HG03354 (cell line): Measurements from ENCODE around the gene STX10.
"Not testable (repeated sequence)": the region's sequence is repeated elsewhere in the genome, so short reads cannot be mapped to it uniquely, and the experiment has no call there.

Experiments used
- ATAC-seq: cut with Tn5 transposase; IDR thresholded peaks from one replicate; pipeline ENCODE4 v1.9.1; 2021; ENCODE audit warnings: mild to moderate bottlenecking; ENCODE audit not compliant: unreplicated experiment, poor library complexity, severe bottlenecking

STX10 gene, protein sequence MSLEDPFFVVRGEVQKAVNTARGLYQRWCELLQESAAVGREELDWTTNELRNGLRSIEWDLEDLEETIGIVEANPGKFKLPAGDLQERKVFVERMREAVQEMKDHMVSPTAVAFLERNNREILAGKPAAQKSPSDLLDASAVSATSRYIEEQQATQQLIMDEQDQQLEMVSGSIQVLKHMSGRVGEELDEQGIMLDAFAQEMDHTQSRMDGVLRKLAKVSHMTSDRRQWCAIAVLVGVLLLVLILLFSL

DNA sequence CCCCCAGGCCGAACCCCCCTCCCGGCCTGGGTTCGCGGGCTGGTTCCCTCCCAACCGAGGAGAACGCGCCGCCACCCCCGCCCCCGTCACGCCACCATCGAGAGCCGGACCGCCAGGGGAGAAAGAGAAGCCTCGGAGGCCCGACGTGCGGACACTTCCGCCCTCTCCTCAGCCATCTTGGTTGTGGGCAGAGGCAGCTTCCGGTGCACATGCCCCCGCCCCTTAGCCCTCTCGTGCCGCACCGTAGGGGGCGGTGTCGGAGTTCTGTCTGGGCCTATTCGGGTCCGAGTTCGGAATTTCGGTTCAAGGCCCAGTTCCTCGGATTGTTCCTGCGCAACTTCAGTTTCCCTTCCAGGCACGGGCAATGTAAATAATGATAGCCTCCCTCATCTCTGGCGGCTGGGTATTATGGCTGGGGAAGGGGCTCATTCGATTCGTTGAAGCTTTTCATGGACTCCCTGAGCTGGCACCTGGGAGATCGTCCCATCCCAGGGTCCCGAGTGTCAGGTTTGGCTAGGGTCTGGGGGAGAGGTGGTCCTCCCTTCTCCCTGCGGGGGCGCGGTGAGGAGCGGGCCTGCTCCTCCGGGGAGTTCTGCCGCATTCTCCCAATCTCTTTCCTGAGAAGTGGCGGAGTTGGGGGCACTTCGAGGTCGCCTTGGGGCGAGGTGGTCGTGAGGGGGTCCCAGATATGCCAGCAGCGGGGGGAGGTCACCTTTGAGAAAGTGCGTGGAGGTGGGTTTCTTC is at the start of gene STX10, which contains the start of gene IER2:
Gene STX10, minus strand, starts transcription at position 189 of the 744 bp plus-strand sequence. CDS start 202 bp downstream, outside the sequence.
Gene IER2, plus strand, starts transcription at position 225 of the 744 bp plus-strand sequence. CDS start 2,776 bp downstream, outside the sequence.
- peak; percentile 38 for ATAC-seq

DNA sequence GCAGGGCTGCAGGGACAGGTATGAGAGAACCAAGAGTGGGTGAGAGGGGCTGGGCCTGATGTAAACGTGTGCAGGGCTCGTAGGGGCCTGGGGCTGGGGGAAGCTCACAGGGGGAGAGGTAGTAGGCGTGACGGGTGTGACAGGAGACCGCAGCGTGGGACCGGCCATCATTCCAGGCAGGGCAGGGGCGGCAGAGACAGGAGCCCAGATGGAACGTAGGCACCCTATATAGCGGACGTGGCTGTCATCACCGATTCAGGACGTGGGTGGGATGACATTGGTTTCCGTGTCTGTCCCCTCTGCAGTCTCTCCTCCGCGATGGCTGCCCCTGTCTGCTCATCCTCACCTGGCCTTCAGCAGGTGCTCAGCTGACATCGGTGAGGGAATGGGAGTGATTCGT is 48.5 kb upstream of the STX10 start:
- ATAC-seq, result no peak

DNA sequence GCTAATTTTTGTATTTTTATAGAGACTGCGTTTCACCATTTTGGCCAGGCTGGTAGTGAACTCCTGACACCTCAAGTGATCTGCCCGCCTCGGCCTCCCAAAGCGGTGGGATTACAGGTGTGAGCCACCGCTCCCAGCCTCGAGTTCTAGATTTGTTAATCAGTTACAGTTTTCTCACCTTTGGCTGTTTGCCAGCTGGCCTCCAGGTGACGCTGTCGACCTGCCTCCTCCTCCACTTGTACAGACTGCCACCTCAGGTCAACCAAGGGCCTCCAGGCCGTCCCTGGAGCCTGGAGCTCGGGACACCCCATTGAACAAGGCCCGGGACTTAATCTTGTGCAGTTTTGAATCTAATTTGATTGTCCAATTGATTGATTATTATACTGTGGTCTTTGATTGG is 45.5 kb upstream of the STX10 start:
- no peak for ATAC-seq

DNA sequence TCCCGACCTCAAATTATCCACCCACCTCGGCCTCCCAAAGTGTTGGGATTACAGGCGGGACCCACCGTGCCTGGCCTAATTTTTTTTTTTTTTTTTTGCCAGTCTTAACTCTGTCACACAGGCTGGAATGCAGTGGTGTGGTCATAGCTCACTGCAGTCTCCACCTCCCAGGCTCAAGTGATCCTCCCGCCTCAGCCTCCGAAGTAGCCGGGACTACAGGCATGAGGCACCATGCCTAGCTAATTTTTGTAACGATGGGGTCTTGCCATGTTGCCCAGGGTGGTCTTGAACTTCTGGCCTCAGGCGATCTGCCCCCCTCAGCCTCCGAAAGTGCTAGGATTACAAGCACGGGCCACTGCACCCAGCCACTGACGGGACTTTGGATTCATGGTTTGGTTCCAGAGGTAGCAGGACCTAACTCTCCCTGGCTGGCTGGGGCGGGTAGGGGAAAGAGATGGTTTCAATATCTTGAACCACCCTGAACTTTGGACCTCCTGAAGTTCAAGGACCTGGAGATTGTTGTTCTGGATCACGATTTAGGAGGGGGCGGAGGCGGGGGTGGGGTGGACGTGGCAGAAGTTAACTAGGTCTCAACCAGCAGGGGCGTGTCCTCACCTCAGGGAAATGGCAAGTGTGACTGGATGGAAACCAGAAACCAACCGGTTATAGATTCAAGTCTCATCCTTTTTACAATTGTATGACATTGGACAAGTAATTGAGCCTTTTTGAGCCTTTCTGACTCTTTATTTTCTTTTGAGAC is 40.8 kb upstream of the STX10 start:
- ATAC-seq, result no peak

DNA sequence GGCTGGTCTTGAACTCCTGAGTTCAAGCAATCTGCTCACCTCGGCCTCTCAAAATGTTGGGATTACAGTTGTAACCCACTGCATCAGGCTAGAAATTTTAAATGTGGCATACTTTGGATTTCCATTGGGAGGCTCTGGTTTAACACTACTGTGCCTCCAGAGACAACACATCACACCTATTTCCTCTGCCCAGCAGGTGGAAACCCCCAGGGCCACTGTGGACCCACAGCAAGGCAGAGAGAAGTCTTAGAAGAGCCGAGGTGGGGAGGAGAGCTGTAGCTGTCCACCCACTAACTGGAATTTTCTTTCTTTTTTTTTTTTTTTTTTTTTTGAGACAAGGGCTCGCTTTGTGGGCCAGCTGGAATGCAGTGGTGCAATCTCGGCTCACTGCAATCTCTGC is 39.4 kb upstream of the STX10 start:
- ATAC-seq, result no peak

DNA sequence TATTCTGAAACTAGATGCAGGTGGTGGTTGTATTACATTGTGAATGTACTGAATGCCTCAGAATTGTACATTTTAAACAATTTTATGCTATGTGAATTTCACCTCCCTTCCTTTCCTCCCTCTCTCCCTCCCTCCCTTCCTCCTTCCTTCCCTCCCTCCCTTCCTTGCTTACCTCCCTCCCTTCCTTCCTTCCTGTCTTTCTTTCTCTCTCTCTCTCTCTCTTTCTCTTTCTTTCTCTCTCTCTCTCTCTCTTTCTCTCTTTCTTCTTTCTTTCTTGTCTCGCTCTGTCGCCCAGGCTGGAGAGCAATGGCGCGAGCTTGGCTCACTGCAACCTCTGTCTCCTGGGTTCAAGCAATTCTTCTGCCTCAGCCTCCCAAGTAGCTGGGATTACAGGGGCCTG is 37.2 kb upstream of the STX10 start:
- no peak for ATAC-seq

DNA sequence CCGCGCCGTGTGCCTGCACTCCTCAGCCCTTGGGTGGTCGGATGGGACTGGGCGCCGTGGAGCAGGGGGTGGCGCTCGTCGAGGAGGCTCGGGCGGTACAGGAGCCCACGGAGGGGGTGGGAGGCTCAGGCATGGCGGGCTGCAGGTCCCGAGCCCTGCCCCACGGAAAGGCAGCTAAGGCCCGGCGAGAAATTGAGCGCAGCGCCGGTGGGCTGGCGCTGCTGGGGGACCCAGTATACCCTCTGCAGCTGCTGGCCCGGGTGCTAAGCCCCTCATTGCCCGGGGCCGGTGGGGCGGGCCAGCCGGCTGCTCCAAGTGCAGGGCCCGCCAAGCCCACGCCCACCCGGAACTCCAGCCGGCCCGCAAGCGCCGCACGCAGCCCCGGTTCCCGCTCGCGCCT is 36.5 kb upstream of the STX10 start:
- ATAC-seq, result not testable (repeated sequence)

DNA sequence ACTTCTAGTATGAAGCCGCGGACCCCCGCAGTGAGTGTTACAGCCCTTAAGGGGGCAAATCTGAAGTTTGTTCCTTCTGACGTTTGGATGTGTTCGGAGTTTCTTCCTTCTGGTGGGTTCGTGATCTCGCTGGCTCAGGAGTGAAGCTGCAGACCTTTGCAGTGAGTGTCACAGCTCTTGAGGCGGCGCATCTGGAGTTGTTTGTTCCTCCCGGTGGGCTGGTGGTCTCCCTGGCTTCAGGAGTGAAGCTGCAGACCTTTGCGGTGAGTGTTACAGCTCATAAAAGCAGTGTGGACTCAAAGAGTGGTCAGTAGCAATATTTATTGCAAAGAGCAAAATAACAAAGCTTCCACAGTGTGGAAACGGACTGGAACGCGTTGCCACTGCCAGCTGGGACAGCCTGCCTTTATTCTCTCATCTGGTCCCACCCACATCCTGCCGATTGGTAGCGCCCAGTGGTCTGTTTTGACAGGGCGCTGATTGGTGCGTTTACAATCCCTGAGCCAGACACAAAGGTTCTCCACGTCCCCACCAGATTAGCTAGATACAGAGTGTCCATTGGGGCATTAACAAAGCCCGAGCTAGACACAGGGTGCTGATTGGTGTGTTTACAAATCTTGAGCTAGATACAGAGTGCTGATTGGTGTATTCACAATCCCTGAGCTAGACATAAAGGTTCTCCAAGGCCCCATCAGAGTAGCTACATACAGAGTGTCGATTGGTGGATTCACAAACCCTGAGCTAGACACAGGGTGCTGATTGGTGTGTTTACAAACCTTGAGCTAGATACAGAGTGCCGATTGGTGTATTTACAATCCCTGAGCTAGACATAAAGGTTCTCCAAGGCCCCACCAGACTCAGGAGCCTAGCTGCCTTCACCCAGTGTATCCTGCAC is 35.8 kb upstream of the STX10 start:
- ATAC-seq, result not testable (repeated sequence)

DNA sequence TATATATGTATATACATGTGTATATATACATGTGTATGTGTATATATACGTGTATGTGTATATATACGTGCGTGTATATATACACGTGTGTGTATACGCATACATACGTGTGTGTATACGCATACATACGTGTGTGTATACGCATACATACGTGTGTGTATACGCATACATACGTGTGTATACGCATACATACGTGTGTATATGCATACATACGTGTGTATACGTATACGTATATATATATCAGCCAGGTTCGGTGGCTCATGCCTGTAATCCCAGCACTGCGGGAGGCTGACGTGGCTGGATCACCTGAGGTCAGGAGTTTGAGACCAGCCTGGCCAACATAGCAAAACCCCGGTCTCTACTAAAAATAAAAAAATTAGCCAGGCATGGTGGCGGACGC is 34.8 kb upstream of the STX10 start:
- ATAC-seq, result not testable (repeated sequence)

DNA sequence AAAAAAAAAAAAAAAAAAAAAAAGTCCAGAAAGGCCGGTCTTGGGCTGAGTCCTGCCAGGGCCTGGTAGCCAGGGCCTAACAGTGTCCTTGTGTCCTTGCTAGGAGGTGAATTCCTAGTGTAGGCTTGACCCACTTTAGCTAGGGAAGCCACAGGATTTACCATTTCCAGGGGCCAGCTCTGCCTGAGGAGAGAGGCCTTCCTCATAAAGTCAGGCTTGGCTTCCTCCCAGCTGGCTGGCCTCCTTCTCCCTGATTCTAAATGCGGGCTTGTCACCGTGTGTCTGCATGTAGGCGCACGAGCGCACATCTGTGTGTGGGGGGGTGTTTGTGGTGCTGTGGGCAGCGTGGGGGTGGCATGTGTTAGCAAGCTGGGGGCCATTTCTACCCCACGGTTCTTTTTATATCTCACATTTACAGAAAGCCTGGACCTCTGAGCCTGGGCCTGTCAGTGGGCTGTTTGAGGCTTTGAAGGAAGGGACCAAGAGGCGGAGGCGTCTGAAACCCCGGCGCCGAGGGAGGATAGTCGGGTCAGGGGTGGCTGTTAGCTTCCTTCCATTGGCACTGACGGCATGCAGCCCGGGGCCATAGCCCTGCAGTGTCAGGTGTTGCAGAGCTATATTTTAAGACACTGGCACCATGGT is 31.7 kb upstream of the STX10 start:
- no peak for ATAC-seq

DNA sequence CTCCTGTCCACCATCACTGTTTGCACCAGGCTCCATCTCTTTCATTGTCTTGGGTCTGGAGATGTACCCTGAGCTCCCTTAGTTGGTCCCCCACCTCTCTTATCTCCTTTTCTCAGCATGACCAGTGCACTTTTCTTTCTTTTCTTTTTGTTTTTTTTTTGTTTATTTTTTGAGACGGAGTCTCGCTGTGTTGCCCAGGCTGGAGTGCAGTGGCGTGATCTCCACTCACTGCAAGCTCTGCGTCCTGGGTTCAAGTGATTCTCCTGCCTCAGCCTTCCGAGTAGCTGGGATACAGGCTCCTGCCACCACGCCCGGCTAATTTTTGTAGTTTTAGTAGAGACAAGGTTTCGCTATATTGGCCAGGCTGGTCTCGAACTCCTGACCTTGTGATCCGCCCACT is 28.1 kb upstream of the STX10 start:
- ATAC-seq, result not testable (repeated sequence)

DNA sequence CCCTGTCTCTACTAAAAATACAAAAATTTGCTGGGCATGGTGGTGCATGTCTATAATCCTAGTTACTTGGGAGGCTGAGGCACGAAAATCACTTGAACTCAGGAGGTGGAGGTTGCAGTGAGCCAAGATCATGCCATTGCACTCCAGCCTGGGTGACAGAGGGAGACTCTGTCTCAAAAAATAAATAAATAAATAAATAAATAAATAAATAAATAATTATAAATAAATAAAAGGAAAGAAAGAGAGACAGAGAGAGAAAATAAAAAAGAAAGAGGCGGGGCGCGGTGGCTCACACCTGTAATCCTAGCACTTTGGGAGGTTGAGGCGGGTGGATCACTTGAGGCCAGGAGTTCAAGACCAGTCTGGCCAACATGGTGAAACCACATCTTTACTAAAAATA is 27.4 kb upstream of the STX10 start:
- not testable (repeated sequence) for ATAC-seq

DNA sequence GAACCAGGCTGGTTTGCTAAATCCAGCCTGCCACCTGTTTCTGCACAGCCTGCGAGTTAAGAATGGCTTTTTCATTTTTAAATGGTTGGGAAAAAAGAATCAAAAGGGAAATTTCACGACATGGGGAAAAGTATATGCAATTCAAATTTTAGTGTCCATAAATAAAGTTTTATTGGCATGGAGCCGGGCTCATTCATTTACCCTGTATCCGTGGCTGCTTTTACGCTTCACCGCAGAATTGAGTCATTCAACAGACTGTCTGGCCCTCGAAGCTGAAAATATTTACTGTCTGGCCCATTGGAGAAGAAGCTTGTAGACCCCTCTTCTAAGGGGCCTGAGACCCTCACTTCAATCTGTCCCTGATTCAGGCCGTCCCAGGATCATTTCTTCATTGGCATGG is 26.2 kb upstream of the STX10 start:
- ATAC-seq, result no peak

DNA sequence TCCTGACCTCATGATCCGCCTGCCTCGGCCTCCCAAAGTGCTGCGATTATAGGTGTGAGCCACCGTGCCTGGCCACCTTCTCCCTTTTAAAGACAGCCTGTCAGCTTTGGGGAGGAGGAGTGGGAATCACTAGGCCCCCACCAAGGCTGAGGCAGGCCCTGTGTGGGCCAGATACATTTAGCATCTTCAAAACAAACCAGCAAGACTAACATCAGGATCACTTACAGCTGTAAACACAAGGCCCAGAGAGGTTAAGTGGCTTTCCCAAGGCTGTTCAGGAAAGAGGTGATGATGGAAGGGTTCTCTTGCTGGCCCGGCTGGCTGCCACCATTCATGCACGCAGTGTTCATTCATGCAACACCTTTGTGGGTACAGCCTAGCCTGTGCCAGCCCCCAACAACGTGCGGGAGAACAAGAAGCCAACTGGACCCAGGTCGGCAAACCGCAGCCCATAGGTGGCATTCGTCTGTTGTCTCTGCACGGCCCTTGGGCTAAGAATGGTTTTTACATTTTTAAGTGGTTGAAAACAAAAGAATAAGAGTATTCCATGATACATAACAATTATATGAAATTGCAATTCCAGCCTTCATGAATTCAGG is 23.1 kb upstream of the STX10 start:
- no peak for ATAC-seq

DNA sequence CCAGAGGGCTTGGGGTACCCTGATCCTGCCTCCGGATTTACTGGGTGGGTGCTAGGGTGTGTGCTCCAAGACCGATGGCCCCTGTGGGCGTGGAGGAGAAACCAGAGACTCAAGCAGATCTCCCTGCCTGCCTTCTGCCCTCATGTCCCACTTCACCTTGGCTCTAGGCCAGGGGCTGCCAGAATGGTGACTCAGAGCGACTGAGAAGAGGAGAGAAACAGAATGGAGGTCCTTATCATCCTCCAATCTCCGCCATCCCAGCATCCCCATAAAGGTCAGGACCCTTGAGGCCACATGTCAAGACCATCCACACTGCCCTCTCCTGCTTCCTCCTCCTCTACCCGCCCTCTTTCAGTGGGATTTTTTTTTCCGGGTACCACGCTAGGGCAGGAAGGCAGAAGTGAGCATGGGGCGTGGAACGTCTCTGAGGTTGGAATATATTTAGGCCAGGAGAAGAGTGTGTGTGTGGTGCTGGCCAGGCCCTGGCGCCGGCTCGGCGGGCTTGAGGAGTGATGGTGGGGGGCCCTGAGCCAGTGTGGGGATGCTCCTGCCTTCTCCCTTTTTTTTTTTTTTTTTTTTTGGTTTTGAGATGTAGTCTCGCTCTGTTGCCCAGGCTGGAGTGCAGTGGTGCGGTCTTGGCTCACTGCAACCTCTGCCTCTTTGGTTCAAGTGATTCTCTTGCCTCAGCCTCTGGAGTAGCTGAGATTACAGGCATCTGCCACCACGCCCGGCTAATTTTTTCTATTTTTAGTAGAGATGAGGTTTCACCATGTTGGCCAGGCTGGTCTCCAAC is 22.4 kb upstream of the STX10 start:
- ATAC-seq, result no peak

DNA sequence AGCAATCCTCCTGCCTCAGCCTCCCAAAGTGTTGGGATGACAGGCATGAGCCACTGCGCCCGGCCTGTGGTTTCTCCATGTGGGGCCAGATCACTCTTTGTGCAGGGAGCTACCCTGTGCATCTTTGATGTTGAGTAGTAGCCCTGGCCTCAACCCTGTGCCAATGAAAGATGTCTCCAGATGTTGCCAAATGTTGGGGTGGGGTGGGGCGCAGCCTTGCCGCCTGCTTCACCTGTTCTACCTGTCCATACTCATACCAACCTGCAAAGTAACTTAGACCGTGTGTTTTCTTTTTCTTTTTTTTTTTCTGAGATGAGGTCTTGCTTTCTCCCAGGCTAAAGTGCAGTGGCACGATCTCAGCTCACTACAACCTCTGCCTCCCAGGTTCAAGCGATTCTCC is 21.0 kb upstream of the STX10 start:
- ATAC-seq, result no peak

DNA sequence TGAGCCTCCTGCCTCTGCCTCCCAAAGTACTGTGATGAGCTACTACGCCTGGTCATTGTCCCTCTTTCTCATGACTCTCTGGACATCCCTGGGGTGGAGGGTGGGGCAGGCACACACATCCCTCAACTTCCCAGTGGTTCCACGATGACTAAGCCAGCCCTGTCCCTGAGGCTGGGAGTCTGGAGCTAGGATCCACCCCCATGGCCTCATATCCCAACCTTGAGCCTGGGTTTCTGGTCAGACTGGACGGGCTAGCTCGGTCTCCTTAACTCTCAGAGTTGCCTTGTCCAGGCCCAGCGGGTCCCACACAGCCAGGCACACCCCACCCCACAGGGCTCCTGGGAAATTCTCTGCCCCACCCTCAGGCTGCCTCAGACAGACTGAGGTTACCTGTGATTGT is 19.6 kb upstream of the STX10 start:
- no peak for ATAC-seq

DNA sequence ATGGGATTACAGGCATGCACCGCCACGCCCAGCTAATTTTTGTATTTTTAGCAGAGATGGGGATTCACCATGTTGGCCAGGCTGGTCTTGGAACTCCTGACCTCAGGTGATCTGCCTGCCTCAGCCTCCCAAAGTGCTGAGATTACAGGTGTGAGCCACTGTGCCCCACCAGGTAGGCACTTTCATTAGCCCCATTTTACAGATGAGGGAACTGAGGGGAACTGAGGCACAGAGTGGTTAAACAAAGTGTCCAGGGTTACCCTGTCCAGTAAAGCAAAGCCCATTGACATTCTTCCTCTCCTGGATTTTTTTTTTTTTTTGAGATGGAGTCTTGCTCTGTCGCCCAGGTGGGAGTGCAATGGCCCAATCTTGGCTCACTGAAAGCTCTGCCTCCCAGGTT is 16.0 kb upstream of the STX10 start:
- not testable (repeated sequence) for ATAC-seq
